Measurements from ENCODE around the gene SRR. TPM values are rescaled to one million over a fixed set of nuclear protein-coding genes. Genes with fewer than 3 reads are reported as not detected.

The SRR gene
- total and polyA plus RNA-seq, 9 of the 15 experiments (the other 6 are each of a cell fraction or from before 2014, with no cell fraction given), result 5.0 to 19.4 (median 7.9) TPM

GRCh38 chr17:2362016-2362415, 58.3 kb downstream of the SRR start:
- BruUV-seq (replicated peaks), result no TSS peak
- H3K9ac ChIP-seq (ENCODE audit: insufficient read depth in 1 of 2, low read depth in 2 of 2, low read length in 2 of 2), result no peak overlapping the region
- in situ Hi-C loops (cut with MboI) (no loop called here), intact Hi-C loops (cut with micrococcal nuclease) (no loop called here)
- no peaks in the 10 kb centered on the region for H3K36me3 ChIP-seq (ENCODE audit: control insufficient read depth, insufficient read depth, low read length)
- DNase-seq (ENCODE audit: extremely low read depth in 1 of 4, low spot score in 3 of 4) (no peak), FAIRE-seq (no peak), ATAC-seq (no peak)
- POLR2A ChIA-PET, result no interaction called here
- no peak for TF ChIP-seq EHMT2 (IDR thresholded peaks at IDR 0.05)
- peaks cover 8 to 13% of the 10 kb centered on the region in 2 experiments; a peak in 4 of 5 replicates for H3K4me1 ChIP-seq (replicated peaks in 1 of 2; ENCODE audit: control insufficient read depth in 2 of 2, insufficient read depth in 2 of 2, low read length in 2 of 2)
- no peak overlapping the region for H2AFZ ChIP-seq (ENCODE audit: low read depth, low read length)
- H3K27ac ChIP-seq (ENCODE audit: extremely low read depth, low read depth, low read length), result no peak overlapping the region
- no peaks in the 10 kb centered on the region for H3K9me1 ChIP-seq (ENCODE audit: control insufficient read depth, insufficient read depth, low read length)
- no peaks in the 10 kb centered on the region for H3K9me3 ChIP-seq (replicated peaks; ENCODE audit: control insufficient read depth, insufficient read depth, low read depth, low read length)
- H3K27me3 ChIP-seq (ENCODE audit: control insufficient read depth in 2 of 2, insufficient read depth in 2 of 2, low read length in 2 of 2), result no peaks in the 10 kb centered on the region
- CTCF ChIA-PET (ENCODE audit: low intra/inter-chr PET ratio), result no interaction called here
- H3K4me2 ChIP-seq (ENCODE audit: insufficient read depth, low read length), result no peak overlapping the region
- no peaks in the 10 kb centered on the region for H3K79me2 ChIP-seq (ENCODE audit: control insufficient read depth, insufficient read depth, low read length)
- H3K4me3 ChIP-seq, result no peak overlapping the region
- no peaks in the 10 kb centered on the region; the same call in 1 of the 2 replicates for H4K20me1 ChIP-seq (replicated peaks; ENCODE audit: control insufficient read depth, insufficient read depth, low read length)
- 96% methylated on average over 4 of the region's 20 CpGs for WGBS (ENCODE audit: insufficient coverage, low coverage, missing lambda C conversion rate)

DNA sequence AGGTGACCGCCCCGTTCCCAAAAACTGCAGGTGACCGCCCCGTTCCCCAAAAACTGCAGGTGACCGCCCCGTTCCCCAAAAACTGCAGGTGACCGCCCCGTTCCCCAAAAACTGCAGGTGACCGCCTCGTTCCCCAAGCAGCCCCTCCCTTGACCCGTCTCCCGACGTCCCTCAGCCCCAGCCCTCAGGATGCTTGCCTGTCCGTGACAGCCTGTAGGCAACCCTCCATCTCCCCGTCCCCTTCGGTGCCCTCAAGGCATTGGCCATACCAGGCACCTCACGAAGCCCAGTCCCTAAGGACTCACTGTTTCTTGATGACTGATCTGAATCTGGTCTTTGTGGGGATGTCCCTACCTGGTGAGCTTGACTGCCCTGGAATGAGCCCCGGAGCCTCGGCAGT, 58.7 kb downstream of the SRR start:
- no peaks in the 10 kb centered on the region; the same call in 1 of the 2 replicates for H4K20me1 ChIP-seq (replicated peaks; ENCODE audit: control insufficient read depth, insufficient read depth, low read length)
- H3K27me3 ChIP-seq (ENCODE audit: control insufficient read depth in 2 of 2, insufficient read depth in 2 of 2, low read length in 2 of 2), result no peaks in the 10 kb centered on the region
- TF ChIP-seq ZSCAN29 (IDR thresholded peaks at IDR 0.05) (no peak), ZNF764 (CRISPR knock-in tag; IDR thresholded peaks at IDR 0.05; ENCODE audit: low read depth) (no peak), AFF4 (CRISPR knock-in tag; IDR thresholded peaks at IDR 0.05) (no peak), TCF7L2 (IDR thresholded peaks at IDR 0.05; ENCODE audit: low read depth, low read length) (no peak), MEIS2 (IDR thresholded peaks at IDR 0.05; ENCODE audit: partially characterized antibody) (no peak), RNF219 (CRISPR knock-in tag; IDR thresholded peaks at IDR 0.05) (no peak)
- H3K27ac ChIP-seq (ENCODE audit: extremely low read depth, low read depth, low read length), result no peak overlapping the region
- DNase-seq (ENCODE audit: extremely low read depth in 1 of 4, low spot score in 3 of 4), result no peak
- no peaks in the 10 kb centered on the region for H3K36me3 ChIP-seq (ENCODE audit: control insufficient read depth, insufficient read depth, low read length)
- no peaks in the 10 kb centered on the region for H3K9me3 ChIP-seq (replicated peaks; ENCODE audit: control insufficient read depth, insufficient read depth, low read depth, low read length)
- H3K4me3 ChIP-seq, result no peak overlapping the region
- ATAC-seq, result no peak
- no peaks in the 10 kb centered on the region for H3K9me1 ChIP-seq (ENCODE audit: control insufficient read depth, insufficient read depth, low read length)
- BruUV-seq (replicated peaks), result no TSS peak
- H3K79me2 ChIP-seq (ENCODE audit: control insufficient read depth, insufficient read depth, low read length), result no peaks in the 10 kb centered on the region
- CTCF ChIA-PET (ENCODE audit: low intra/inter-chr PET ratio), result no interaction called here
- no peak overlapping the region for H3K9ac ChIP-seq (ENCODE audit: insufficient read depth in 1 of 2, low read depth in 2 of 2, low read length in 2 of 2)
- whole genome bisulfite sequencing (ENCODE audit: insufficient coverage, low coverage, missing lambda C conversion rate), result 95% methylated on average over 10 of the region's 19 CpGs
- no peak overlapping the region for H2AFZ ChIP-seq (ENCODE audit: low read depth, low read length)
- H3K4me2 ChIP-seq (ENCODE audit: insufficient read depth, low read length), result no peak overlapping the region
- intact Hi-C loops (cut with micrococcal nuclease) (no loop called here), in situ Hi-C loops (cut with MboI) (no loop called here)
- POLR2A ChIA-PET, result no interaction called here
- FAIRE-seq, result no peak
- peaks cover 8 to 13% of the 10 kb centered on the region in 2 experiments; a peak in 4 of 5 replicates for H3K4me1 ChIP-seq (replicated peaks in 1 of 2; ENCODE audit: control insufficient read depth in 2 of 2, insufficient read depth in 2 of 2, low read length in 2 of 2)
